Natural killer cell (primary cell): ENCODE results near the gene ZP2. TPM values are rescaled to one million over a fixed set of nuclear protein-coding genes. Genes with fewer than 3 reads are reported as not detected.

ENCODE experiments used
- ATAC-seq, 3 donors: fragments of 150-1000 bp in 2 of 3; fragments of 200-7000 bp in 1 of 3; cut with Tn5 transposase; 1 replicate in 1 of 3; 2 replicates in 2 of 3; pipeline ENCODE4 v1.10.0; 2021; ENCODE audit warnings: mild to moderate bottlenecking in 2 of 3, moderate library complexity in 2 of 3
- DNase-seq, 2 donors: peaks; one replicate each; pipeline versions ENCODE4 v3.0.0 to v3.0.0-alpha.2; 2013 to 2021; ENCODE audit warnings: mixed read lengths in 1 of 2
- H3K27ac ChIP-seq: one replicate; pipeline ENCODE4 v1.5.1; 2013; ENCODE audit warnings: mild to moderate bottlenecking, low read length
- H3K27me3 ChIP-seq: one replicate; pipeline ENCODE4 v1.6.1; 2013; ENCODE audit warnings: low read length; ENCODE audit not compliant: control insufficient read depth, insufficient read depth
- H3K36me3 ChIP-seq: one replicate; pipeline ENCODE4 v1.6.1; 2013; ENCODE audit warnings: low read length; ENCODE audit not compliant: control insufficient read depth, insufficient read depth
- H3K4me1 ChIP-seq: one replicate; pipeline ENCODE4 v1.6.1; 2013; ENCODE audit warnings: low read length; ENCODE audit not compliant: control insufficient read depth, insufficient read depth
- H3K4me3 ChIP-seq: one replicate; pipeline ENCODE4 v1.5.1; 2013; ENCODE audit warnings: low read length
- H3K9me3 ChIP-seq: one replicate; pipeline ENCODE4 v1.6.1; 2013; ENCODE audit warnings: low read length; ENCODE audit not compliant: control insufficient read depth, insufficient read depth
- H3K27ac Mint-ChIP-seq, 2 donors: one replicate each; pipeline ENCODE4 v1.8.0; 2022; ENCODE audit warnings: mild to moderate bottlenecking in 2 of 2, mixed read lengths in 2 of 2, moderate library complexity in 1 of 2
- H3K27me3 Mint-ChIP-seq, 2 donors: one replicate each; pipeline ENCODE4 v1.8.0; 2022; ENCODE audit warnings: low read depth in 2 of 2, mixed read lengths in 2 of 2
- H3K36me3 Mint-ChIP-seq: one replicate; pipeline ENCODE4 v1.8.0; 2022; ENCODE audit warnings: mixed read lengths
- H3K4me1 Mint-ChIP-seq, 2 donors: one replicate each; pipeline ENCODE4 v1.8.0; 2022; ENCODE audit warnings: mixed read lengths in 2 of 2
- H3K4me3 Mint-ChIP-seq: one replicate; pipeline ENCODE4 v1.8.0; 2022; ENCODE audit warnings: mild to moderate bottlenecking, moderate library complexity, mixed read lengths
- H3K9me3 Mint-ChIP-seq, 2 donors: one replicate each; pipeline ENCODE4 v1.8.0; 2022; ENCODE audit warnings: mixed read lengths in 2 of 2
- CTCF ChIP-seq: fragments of 200-600 bp; IDR thresholded peaks from one replicate; pipeline ENCODE4 v1.8.0; 2022; ENCODE audit warnings: antibody characterized with exemption
- WGBS: methylation state at CpG from one replicate; pipeline ENCODE4 v1.1.7; 2013; ENCODE audit warnings: missing lambda C conversion rate; ENCODE audit not compliant: insufficient coverage; 5-methylcytosine and 5-hydroxymethylcytosine counted together
- intact Hi-C: fragments of 100-400 bp; cut with micrococcal nuclease; formaldehyde crosslinking; loops from one replicate; pipeline ENCODE4 v1.14.2; 2022
- total RNA-seq, 4 donors: library from RNA; stranded (reverse); fragments of 120-200 nt in 1 of 4; gene quantifications; one replicate each; pipeline versions ENCODE4 v1.2.3 to v1.2.4, GENCODE V29; 2013 to 2022

ZP2 gene
- total RNA-seq, 3 donors from 2014 or later (not counting 1 experiment from before 2014, with no cell fraction given): not detected

- Histone ChIP-seq H3K4me1 (no peaks in the 10 kb centered on the region), H3K36me3 (no peaks in the 10 kb centered on the region), H3K9me3 (no peaks in the 10 kb centered on the region), H3K27me3 (peaks cover 3% of the 10 kb centered on the region), H3K4me3 (no peak within 1 kb of the TSS), H3K27ac (no peak within 1 kb of the TSS)
- intact Hi-C loops: no loop called here
- Mint-ChIP-seq H3K4me3 (no peak within 1 kb of the TSS), H3K4me1 (no peaks in the 10 kb centered on the region), H3K27ac (no peak within 1 kb of the TSS), H3K27me3 (peaks cover 28 to 48% of the 10 kb centered on the region in 2 donors), H3K9me3 (no peaks in the 10 kb centered on the region), H3K36me3 (no peaks in the 10 kb centered on the region)
- WGBS: 92% methylated on average over 9 of the region's 11 CpGs
- TF ChIP-seq CTCF: no peak
- DNase-seq: no peak
- ATAC-seq: no peak
Measured at GRCh38 chr16:21233521-21234150, 22.3 kb upstream of the ZP2 start, which contains the start of gene ANKS4B. Gene ANKS4B, plus strand, starts transcription at chr16:21233699. Its CDS starts 39 bp downstream, at chr16:21233738.

- ATAC-seq: no peak
- peaks cover 34 to 54% of the 10 kb centered on the region in 2 donors for H3K27me3 Mint-ChIP-seq
Measured at GRCh38 chr16:21233045-21233520, 21.7 kb upstream of the ZP2 start.

DNA sequence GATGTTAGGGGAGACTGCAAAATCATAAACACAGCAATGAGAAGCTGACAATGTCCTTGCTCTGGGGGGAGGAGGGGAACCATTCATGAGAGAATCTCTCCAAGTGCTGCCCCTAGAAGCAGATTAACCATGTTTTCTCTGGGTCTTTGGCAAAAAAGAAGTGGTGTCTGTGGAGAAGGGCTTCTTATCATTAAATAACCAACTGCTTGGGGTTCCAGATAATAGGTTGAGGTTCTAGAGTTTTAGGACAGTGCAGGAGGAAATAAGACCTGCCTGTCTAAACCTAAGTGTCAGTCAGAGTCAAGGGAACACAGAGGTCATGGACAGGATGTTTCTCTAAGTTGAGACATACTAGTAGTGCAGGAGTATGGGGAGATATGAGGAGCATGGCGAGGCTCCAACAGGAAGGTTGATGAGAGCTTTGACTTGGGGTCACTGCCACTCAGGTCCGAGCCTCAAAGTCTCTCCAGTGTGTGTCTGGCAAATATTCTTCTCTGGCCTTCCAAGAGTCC is 17.0 kb upstream of the ZP2 start:
- Mint-ChIP-seq H3K9me3 (no peaks in the 10 kb centered on the region), H3K27me3 (peaks cover 38 to 71% of the 10 kb centered on the region in 2 donors), H3K4me1 (no peaks in the 10 kb centered on the region), H3K27ac (no peak overlapping the region), H3K4me3 (no peak overlapping the region), H3K36me3 (no peaks in the 10 kb centered on the region)
- H3K9me3 ChIP-seq: no peaks in the 10 kb centered on the region
- no peak for ATAC-seq
- intact Hi-C loops: no loop called here
- H3K36me3 ChIP-seq: no peaks in the 10 kb centered on the region
- TF ChIP-seq CTCF: no peak
- peaks cover 2% of the 10 kb centered on the region for H3K27me3 ChIP-seq
- 72% methylated on average over 2 of the region's 2 CpGs for WGBS
- no peaks in the 10 kb centered on the region for H3K4me1 ChIP-seq
- H3K27ac ChIP-seq: no peak overlapping the region
- no peak overlapping the region for H3K4me3 ChIP-seq
- no peak for DNase-seq

More at GRCh38 chr16:21233045-21233520, 21.7 kb upstream of the ZP2 start:
- H3K27me3 ChIP-seq: peaks cover 3% of the 10 kb centered on the region
- TF ChIP-seq CTCF: no peak
- H3K36me3 ChIP-seq: no peaks in the 10 kb centered on the region
- H3K4me3 Mint-ChIP-seq: no peak overlapping the region
- H3K36me3 Mint-ChIP-seq: no peaks in the 10 kb centered on the region
- intact Hi-C loops: no loop called here
- H3K9me3 ChIP-seq: no peaks in the 10 kb centered on the region
- H3K4me1 Mint-ChIP-seq: no peaks in the 10 kb centered on the region
- no peak overlapping the region for H3K27ac Mint-ChIP-seq
- H3K9me3 Mint-ChIP-seq: no peaks in the 10 kb centered on the region
- H3K4me1 ChIP-seq: no peaks in the 10 kb centered on the region
- no peak for DNase-seq
- H3K27ac ChIP-seq: no peak overlapping the region
- no peak overlapping the region for H3K4me3 ChIP-seq
- WGBS: 92% methylated on average over 1 of the region's 1 CpG
